Body of pancreas (tissue), 4 donors: ENCODE data around the gene AGBL2.

Experiments used
- POLR2A ChIP-seq, 3 donors: fragments of 450-650 bp; IDR thresholded peaks; one replicate each; pipeline ENCODE4 v1.6.1; 2016; ENCODE audit warnings: antibody characterized with exemption in 3 of 3, mild to moderate bottlenecking in 2 of 3
- TF ChIP-seq, protein P1 (sequence below), 7 experiments: fragments of 450-650 bp in 4 of 7; fragments of 200-600 bp in 3 of 7; sonication (generic) in 3 of 7; IDR thresholded peaks; one replicate each; pipeline ENCODE4 v1.5.1; 2016 to 2019; ENCODE audit warnings: antibody characterized with exemption in 7 of 7

DNA sequence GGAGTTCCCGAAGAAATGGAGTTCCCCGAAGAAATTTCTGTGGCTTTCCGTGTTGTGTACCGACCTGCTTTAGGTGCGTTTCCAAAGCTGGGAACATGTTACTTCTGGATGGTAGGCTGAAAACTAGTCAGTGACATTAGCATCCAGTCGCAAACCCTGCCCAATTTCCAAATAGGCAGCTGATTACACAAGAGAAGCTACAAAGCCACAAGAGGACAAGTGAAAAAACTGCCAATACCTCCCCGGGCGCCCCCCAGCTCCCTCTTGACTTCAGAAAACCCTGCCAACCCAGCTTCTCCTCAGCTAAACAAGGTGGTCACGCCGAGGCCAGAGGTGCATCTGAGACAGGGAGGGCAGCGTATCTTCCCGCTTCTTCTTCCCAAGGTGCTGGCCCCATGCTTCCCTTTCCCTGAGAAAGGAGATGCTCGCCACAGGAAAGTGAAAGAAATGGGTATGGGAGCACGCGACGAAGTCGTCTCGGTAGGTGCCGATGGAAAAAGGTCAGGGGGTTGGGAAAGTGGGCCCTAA, 551 bp downstream of the AGBL2 start:
- TF ChIP-seq, protein P1, sequence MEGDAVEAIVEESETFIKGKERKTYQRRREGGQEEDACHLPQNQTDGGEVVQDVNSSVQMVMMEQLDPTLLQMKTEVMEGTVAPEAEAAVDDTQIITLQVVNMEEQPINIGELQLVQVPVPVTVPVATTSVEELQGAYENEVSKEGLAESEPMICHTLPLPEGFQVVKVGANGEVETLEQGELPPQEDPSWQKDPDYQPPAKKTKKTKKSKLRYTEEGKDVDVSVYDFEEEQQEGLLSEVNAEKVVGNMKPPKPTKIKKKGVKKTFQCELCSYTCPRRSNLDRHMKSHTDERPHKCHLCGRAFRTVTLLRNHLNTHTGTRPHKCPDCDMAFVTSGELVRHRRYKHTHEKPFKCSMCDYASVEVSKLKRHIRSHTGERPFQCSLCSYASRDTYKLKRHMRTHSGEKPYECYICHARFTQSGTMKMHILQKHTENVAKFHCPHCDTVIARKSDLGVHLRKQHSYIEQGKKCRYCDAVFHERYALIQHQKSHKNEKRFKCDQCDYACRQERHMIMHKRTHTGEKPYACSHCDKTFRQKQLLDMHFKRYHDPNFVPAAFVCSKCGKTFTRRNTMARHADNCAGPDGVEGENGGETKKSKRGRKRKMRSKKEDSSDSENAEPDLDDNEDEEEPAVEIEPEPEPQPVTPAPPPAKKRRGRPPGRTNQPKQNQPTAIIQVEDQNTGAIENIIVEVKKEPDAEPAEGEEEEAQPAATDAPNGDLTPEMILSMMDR (IDR thresholded peaks at IDR 0.05): no peak
- TF ChIP-seq POLR2A (IDR thresholded peaks at IDR 0.05): no peak
